AG10803 (cell line): Measurements from ENCODE around the gene FOXN3.

Source experiments
- DNase-seq: peaks from one replicate; pipeline ENCODE4 v3.0.0; 2010; ENCODE audit warnings: low read depth
- H3K4me3 ChIP-seq: 2 replicates; pipeline ENCODE4 v1.5.1; 2011; ENCODE audit warnings: mild to moderate bottlenecking, low read length, control low read depth
- TF ChIP-seq, protein P1 (sequence below): conservative IDR thresholded peaks from 2 replicates; pipeline ENCODE4 v1.5.1; 2011; ENCODE audit warnings: mild to moderate bottlenecking, low read length, control low read depth, inconsistent platforms

FOXN3 gene

GRCh38 chr14:89454996-89455395 lies 38.0 kb upstream of the FOXN3 start:
- no peak overlapping the region for H3K4me3 ChIP-seq
- no peak for DNase-seq
- TF ChIP-seq, protein P1, sequence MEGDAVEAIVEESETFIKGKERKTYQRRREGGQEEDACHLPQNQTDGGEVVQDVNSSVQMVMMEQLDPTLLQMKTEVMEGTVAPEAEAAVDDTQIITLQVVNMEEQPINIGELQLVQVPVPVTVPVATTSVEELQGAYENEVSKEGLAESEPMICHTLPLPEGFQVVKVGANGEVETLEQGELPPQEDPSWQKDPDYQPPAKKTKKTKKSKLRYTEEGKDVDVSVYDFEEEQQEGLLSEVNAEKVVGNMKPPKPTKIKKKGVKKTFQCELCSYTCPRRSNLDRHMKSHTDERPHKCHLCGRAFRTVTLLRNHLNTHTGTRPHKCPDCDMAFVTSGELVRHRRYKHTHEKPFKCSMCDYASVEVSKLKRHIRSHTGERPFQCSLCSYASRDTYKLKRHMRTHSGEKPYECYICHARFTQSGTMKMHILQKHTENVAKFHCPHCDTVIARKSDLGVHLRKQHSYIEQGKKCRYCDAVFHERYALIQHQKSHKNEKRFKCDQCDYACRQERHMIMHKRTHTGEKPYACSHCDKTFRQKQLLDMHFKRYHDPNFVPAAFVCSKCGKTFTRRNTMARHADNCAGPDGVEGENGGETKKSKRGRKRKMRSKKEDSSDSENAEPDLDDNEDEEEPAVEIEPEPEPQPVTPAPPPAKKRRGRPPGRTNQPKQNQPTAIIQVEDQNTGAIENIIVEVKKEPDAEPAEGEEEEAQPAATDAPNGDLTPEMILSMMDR: no peak

- H3K4me3 ChIP-seq: no peak overlapping the region
- no peak for DNase-seq
- TF ChIP-seq, protein P1: no peak
These were observed 35.2 kb upstream of the FOXN3 start for GRCh38 chr14:89452281-89452680.

DNA sequence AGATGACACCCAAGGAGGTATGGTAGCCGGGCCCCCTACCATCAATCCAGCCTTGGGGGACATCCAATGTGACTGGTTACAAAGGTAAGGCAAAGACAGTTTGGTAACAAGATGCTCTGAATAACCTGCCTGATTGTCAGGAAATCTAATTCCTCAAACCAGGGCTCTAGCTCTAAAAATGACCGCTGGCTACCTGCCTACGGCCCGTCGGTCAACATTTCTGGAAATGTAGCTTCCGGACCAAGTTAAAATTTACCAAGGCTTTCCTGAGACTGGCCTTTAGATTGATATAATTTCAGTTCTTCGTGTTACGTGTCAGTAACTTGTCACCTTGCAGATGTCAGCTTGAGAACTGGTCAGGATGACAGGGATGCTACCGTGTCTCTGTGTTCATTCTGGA lies 34.2 kb upstream of the FOXN3 start:
- TF ChIP-seq, protein P1: no peak
- DNase-seq: no peak
- H3K4me3 ChIP-seq: no peak overlapping the region

DNA sequence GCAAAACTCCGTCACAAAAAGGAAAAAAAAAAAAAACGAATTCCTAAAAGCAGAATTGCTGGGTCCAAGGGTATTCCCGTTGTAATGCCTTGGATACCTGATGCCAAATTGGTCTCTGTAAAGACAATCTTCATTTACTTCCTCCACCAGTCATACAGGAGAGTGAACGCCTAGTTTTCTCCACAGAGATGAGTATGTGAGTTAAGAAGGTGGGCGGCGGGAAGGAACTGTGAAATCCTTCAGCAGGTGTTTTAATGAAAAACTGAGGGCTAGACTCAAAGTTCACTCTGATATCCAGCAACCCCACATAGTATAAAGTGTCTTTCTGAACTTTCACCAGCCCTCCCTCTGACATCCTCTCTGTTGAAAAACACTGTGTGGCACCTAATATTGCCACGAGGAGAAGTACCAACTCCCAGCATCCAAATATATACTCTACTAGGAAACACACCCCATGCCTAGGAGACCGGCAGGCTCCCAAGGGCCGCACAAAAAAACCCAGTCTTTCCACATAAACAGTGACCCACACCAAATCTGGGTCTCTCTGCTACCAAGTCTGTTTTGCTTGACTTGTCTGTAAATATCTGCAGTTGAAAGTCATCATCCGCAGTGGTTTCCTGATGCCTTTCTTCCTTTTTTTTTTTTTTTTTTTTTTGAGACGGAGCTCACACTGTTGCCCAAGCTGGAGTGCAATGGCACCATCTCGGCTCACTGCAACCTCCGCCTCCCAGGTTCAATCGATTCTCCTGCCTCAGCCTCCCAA lies 30.3 kb upstream of the FOXN3 start:
- no peak overlapping the region for H3K4me3 ChIP-seq
- no peak for DNase-seq
- TF ChIP-seq, protein P1: no peak

GRCh38 chr14:89445273-89445973 lies 28.4 kb upstream of the FOXN3 start:
- H3K4me3 ChIP-seq: no peak overlapping the region
- TF ChIP-seq, protein P1: no peak
- DNase-seq: no peak

GRCh38 chr14:89444516-89445125 lies 27.6 kb upstream of the FOXN3 start:
- H3K4me3 ChIP-seq: no peak overlapping the region
- peak; percentile 34 for DNase-seq
- TF ChIP-seq, protein P1: no peak
